NCI-H1417 treated with DMSO at 0.1 percent for 48 hours (cell line): ENCODE measurements around the gene GREM1.

Source experiments
- DNase-seq: peaks from one replicate; lab custom pipeline; 2025; lab: John Stamatoyannopoulos, UW

The GREM1 gene

DNA sequence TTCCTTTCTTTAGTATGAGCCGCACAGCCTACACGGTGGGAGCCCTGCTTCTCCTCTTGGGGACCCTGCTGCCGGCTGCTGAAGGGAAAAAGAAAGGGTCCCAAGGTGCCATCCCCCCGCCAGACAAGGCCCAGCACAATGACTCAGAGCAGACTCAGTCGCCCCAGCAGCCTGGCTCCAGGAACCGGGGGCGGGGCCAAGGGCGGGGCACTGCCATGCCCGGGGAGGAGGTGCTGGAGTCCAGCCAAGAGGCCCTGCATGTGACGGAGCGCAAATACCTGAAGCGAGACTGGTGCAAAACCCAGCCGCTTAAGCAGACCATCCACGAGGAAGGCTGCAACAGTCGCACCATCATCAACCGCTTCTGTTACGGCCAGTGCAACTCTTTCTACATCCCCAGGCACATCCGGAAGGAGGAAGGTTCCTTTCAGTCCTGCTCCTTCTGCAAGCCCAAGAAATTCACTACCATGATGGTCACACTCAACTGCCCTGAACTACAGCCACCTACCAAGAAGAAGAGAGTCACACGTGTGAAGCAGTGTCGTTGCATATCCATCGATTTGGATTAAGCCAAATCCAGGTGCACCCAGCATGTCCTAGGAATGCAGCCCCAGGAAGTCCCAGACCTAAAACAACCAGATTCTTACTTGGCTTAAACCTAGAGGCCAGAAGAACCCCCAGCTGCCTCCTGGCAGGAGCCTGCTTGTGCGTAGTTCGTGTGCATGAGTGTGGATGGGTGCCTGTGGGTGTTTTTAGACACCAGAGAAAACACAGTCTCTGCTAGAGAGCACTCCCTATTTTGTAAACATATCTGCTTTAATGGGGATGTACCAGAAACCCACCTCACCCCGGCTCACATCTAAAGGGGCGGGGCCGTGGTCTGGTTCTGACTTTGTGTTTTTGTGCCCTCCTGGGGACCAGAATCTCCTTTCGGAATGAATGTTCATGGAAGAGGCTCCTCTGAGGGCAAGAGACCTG lies 13.2 kb downstream of the GREM1 start:
- no peak for DNase-seq

GRCh38 chr15:32732574-32733157 lies 14.9 kb downstream of the GREM1 start:
- no peak for DNase-seq

DNA sequence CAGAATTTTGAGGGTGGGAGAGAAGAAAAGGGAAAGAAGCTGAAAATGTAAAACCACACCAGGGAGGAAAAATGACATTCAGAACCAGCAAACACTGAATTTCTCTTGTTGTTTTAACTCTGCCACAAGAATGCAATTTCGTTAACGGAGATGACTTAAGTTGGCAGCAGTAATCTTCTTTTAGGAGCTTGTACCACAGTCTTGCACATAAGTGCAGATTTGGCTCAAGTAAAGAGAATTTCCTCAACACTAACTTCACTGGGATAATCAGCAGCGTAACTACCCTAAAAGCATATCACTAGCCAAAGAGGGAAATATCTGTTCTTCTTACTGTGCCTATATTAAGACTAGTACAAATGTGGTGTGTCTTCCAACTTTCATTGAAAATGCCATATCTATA lies 15.5 kb downstream of the GREM1 start:
- DNase-seq, result no peak

DNA sequence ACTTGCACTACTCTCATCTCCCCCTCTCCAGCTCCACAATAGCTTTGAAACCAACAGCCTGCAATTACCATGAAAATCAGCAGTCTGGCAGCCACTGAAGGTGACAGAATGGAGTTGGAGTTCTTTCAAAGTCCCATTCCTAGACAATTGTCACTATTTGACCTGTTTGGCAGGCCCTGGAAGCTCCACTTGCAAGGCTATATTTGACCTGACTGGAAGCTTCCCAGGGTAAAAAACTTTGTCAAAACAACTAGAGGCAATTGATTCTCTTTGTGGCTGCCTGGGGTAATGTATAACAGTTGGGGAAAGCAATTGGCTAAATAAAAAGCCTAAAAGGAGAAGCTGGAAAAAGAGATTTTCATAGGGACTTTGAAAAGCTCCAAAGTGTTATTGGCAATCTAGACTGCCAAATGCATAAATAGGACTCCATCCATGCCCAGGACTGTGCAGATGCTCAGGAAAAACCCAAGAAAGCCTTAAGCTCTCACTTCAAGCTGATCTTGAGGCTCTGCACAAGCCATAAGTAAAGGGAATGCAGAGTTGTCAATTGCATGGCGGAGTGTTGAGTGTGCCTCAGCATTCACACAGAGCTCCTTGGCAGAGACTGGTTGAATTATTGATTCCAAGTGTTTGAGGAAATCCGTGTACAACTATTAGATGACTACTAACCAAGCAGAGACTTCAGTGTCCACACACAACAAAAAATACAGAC lies 18.3 kb downstream of the GREM1 start:
- no peak for DNase-seq

- DNase-seq, result no peak
These were observed 18.9 kb downstream of the GREM1 start for GRCh38 chr15:32736701-32737061.

DNA sequence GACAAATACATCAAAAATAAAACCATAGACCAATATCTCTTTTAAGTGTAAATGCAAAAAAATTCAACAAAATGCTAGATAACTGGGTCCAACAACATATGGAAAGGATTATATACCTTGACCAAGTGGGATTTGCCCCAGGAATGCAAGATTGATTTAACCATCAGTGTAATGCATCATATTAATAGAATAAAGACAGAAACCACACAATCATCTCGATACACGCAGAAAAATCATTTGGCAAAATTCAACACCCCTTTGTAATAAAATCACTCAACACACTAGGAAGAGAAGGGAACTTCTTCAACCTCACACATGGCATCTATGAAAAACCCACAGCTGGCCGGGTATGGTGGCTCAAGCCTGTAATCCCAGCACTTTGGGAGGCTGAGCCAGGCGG lies 19.5 kb downstream of the GREM1 start:
- DNase-seq, result no peak

- DNase-seq, result no peak
These were observed 20.9 kb downstream of the GREM1 start for GRCh38 chr15:32738666-32739065.

- DNase-seq, result no peak
These were observed 21.8 kb downstream of the GREM1 start for GRCh38 chr15:32739522-32740063.

- DNase-seq, result no peak
These were observed 25.8 kb downstream of the GREM1 start for GRCh38 chr15:32743411-32744140.

DNA sequence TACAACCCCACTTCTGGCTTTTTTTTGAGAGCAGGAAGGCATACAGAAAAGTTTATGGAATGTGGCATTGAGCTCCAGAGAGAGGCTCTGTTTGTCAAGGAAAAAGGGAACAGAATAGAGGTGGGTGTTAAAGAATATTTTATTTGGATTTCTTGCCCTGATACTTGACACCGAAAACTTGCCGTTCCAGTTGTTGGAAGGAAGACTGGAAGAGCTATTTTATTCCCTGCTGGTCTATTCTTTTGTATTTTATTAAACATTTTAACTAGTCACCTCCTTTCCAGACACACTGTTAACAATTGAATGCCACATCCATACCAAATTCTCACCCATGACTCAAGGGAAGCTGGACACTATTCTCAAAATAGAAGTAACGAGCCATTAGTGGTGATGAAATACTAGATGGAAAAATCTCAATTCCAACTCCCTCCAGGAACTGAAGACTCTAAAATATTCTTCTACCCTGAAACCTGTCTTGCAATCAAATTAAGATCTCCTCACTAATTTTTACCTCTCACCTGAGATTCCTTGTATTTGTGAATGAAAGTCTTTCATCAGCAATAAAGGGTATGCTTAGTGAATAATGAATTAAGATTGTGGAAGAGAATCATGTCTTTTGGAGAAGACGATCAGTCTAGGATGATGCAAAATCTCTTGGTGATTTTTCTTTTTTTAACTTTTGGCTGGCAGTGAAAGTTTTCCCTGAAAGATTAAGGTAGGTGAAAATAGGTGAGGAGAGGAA lies 28.5 kb downstream of the GREM1 start:
- DNase-seq, result no peak

DNA sequence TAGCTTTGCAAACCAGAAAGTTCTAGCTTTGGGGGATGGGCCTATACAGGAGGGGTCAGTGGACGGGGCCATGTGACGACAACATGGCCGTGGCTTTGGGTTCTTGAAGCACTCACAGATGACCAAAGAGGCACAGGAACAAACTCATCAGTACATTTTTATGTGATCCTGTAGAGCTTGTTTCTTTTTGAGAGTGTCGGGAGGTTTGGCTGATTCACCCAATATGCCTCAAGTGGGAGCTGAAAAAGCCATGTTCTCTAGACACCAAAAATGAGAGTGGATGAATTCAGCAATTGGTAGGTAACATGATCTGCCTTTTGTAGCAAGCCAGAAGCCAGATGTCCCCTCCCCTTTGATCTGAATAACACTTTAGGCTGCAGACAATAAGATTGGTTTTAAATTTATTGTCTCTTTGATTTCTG lies 30.1 kb downstream of the GREM1 start:
- no peak for DNase-seq

DNA sequence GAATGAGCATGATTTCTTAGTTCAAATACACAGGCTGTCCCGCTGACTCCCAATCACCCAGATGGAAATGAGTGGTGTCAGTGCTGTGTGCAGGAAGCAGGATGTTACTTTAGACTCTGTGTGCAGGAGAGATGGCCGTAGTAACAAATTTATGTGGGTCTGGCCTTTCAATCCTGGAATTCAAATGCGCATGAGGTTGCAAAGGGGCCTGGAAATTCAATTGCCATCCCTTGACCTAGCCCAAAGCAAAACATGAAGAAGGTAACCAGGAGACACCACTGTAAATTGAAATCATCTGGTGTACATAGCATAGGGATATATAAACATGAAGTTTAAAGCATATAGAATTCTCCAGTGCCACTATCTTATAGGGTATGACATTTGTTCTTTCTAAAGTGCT lies 33.2 kb downstream of the GREM1 start:
- DNase-seq, result no peak

DNA sequence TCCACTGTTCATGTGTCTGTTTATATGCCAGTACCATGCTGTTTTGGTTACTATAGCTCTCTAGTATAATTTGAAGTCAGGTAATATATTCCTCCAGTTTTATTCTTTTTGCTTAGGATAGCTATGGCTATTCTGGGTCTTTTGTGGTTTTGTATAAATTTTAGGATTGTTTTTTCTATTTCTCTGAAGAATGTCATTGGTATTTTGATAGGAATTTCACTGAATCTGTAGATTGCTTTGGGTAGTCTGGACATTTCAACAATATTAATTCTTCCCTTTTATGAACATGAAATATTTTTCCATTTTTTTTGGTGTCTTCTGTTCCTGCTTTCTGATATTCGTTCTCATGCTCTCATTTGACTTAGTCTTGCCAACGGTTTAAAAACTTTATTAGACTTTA lies 39.6 kb downstream of the GREM1 start:
- no peak for DNase-seq

DNA sequence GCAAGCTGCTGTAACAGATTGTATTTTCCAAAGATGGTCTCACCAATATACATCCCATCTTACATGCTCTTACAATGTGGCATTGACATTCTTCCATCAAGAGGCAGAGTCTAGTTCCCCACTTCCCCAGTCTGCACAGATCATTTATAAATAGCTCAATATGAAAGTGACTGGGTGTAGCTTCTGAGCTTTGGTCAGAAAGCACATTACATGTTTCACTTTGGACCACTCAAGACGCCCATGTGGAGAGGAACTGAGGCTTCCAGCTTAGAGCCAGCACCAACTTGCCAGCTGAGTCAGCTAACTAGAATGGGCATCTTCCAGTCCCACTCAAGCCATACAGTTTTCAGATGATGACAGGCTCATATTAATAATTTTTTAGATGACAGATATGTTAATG lies 45.5 kb downstream of the GREM1 start:
- DNase-seq, result no peak

- DNase-seq, result no peak
These were observed 47.4 kb downstream of the GREM1 start for GRCh38 chr15:32765236-32765635.

GRCh38 chr15:32766101-32766500 lies 48.3 kb downstream of the GREM1 start:
- DNase-seq, result no peak

DNA sequence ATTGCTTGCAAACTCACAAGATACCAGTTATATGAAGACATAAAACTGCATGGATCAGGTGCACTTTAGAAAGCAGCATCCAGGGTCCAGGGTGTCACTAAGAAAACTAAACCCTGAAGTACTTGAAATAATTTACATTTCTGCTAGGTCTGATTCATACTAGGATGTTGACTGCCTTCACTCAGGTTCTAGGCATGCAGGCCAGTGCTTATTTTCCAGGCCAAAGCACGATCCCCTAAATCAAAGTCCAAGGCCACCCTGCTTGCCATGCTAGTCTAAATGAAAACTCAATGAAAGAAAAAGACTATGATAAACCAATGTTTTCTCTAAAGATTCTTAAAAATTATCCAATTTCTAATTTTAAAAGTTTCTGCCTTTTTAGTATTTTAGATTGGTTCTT lies 49.4 kb downstream of the GREM1 start:
- DNase-seq, result no peak

GRCh38 chr15:32774022-32774421 lies 56.2 kb downstream of the GREM1 start:
- DNase-seq, result no peak

GRCh38 chr15:32775103-32775502 lies 57.3 kb downstream of the GREM1 start:
- DNase-seq, result no peak

GRCh38 chr15:32778391-32779176 lies 60.8 kb downstream of the GREM1 start:
- DNase-seq, result no peak
